Neural progenitor cell (in vitro differentiated cells): ENCODE measurements around the gene AFG1L.

Source experiments
- EZH2 ChIP-seq: fragments of 200-600 bp; sonication (generic); IDR thresholded peaks from 2 replicates; pipeline ENCODE4 v1.6.1; 2017; ENCODE audit warnings: antibody characterized with exemption, mild to moderate bottlenecking, moderate library complexity
- TF ChIP-seq, protein P1 (sequence below): fragments of 200-600 bp; sonication (generic); IDR thresholded peaks from 2 replicates; pipeline ENCODE4 v1.5.1; 2017; ENCODE audit warnings: antibody characterized with exemption, mild to moderate bottlenecking

GRCh38 chr6:108557494-108558371 lies 262.9 kb downstream of the AFG1L start:
- TF ChIP-seq, protein P1, sequence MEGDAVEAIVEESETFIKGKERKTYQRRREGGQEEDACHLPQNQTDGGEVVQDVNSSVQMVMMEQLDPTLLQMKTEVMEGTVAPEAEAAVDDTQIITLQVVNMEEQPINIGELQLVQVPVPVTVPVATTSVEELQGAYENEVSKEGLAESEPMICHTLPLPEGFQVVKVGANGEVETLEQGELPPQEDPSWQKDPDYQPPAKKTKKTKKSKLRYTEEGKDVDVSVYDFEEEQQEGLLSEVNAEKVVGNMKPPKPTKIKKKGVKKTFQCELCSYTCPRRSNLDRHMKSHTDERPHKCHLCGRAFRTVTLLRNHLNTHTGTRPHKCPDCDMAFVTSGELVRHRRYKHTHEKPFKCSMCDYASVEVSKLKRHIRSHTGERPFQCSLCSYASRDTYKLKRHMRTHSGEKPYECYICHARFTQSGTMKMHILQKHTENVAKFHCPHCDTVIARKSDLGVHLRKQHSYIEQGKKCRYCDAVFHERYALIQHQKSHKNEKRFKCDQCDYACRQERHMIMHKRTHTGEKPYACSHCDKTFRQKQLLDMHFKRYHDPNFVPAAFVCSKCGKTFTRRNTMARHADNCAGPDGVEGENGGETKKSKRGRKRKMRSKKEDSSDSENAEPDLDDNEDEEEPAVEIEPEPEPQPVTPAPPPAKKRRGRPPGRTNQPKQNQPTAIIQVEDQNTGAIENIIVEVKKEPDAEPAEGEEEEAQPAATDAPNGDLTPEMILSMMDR, result peak; percentile 40
- peak; percentile 15 for TF ChIP-seq EZH2
